Right lobe of liver (tissue), 6 donors: ENCODE measurements around the gene DNAJB4. TPM values are rescaled to one million over a fixed set of nuclear protein-coding genes. Genes with fewer than 3 reads are reported as not detected.

Source experiments
- ATAC-seq, 4 donors: fragments of 200-7000 bp; cut with Tn5 transposase; one replicate each; pipeline ENCODE4 v1.9.1; 2020; ENCODE audit warnings: mild to moderate bottlenecking in 4 of 4, moderate library complexity in 4 of 4
- DNase-seq, 3 donors: peaks; one replicate each; pipeline ENCODE4 v3.0.0-alpha.2; 2020
- H3K27ac ChIP-seq, 3 donors: fragments of 200-600 bp; one replicate each; pipeline ENCODE4 v1.8.0; 2022
- H3K27me3 ChIP-seq, 2 donors: fragments of 200-600 bp; one replicate each; pipeline ENCODE4 v1.8.0; 2022
- H3K36me3 ChIP-seq, 4 donors: fragments of 200-600 bp; sonication (generic) in 1 of 4; one replicate each; pipeline versions ENCODE4 v1.5.1 to v1.8.0; 2017 to 2022; ENCODE audit warnings: control low read depth in 1 of 4
- H3K4me1 ChIP-seq, 4 donors: fragments of 200-600 bp; sonication (generic) in 1 of 4; one replicate each; pipeline versions ENCODE4 v1.5.1 to v1.8.0; 2017 to 2022; ENCODE audit warnings: control low read depth in 1 of 4
- H3K4me3 ChIP-seq, 3 donors: fragments of 200-600 bp; one replicate each; pipeline ENCODE4 v1.8.0; 2022
- H3K9me3 ChIP-seq, 4 donors: fragments of 200-600 bp; sonication (generic) in 1 of 4; one replicate each; pipeline versions ENCODE4 v1.5.1 to v1.8.0; 2017 to 2022; ENCODE audit warnings: control low read depth in 1 of 4
- POLR2A ChIP-seq: fragments of 450-650 bp; IDR thresholded peaks from one replicate; pipeline ENCODE4 v1.6.1; 2017; ENCODE audit warnings: antibody characterized with exemption, mild to moderate bottlenecking
- WGBS: methylation state at CpG from one replicate; pipeline ENCODE4 v1.1.6; 2018; ENCODE audit warnings: low coverage, low lambda C conversion rate; ENCODE audit not compliant: insufficient coverage; ENCODE audit errors: missing lambda C conversion rate; 5-methylcytosine and 5-hydroxymethylcytosine counted together
- intact Hi-C, 2 donors: fragments of 100-400 bp; cut with DNase I; formaldehyde crosslinking; loops; one replicate each; pipeline versions ENCODE4 v1.11.2 to v1.14.1; 2022
- total RNA-seq, 6 experiments: library from RNA; depleted of rRNA in 2 of 6; stranded (reverse); fragments of >200 nt in 2 of 6; fragmentation: NEBNext Ultra II Directional in 3 of 6; extraction: Animal tissue kit (Norgen Biotek cat#: 25700) in 3 of 6; gene quantifications; one replicate each; pipeline versions ENCODE4 v1.1.0 to v1.2.4, GENCODE V29; 2016 to 2023
- TF ChIP-seq, protein P1 (sequence below), 4 donors: fragments of 200-600 bp in 3 of 4; fragments of 450-650 bp in 1 of 4; IDR thresholded peaks; one replicate each; pipeline versions ENCODE4 v1.5.1 to v1.8.0; 2016 to 2022; ENCODE audit warnings: antibody characterized with exemption in 4 of 4, mild to moderate bottlenecking in 2 of 4
- donor health status: DM: no; HTN: yes; CAD: no.
- donor health status: DM: no; HTN: no; CAD: no.
- donor health status: DM: no; HTN: no; CAD: no.
- donor health status: DM: no; HTN: yes; CAD: no.
- donor health status: DM: no; HTN: yes; CAD: no.

Gene DNAJB4
- total RNA-seq, 6 experiments from 2014 or later, result 10.9 to 21.7 (median 14.4) TPM

DNA sequence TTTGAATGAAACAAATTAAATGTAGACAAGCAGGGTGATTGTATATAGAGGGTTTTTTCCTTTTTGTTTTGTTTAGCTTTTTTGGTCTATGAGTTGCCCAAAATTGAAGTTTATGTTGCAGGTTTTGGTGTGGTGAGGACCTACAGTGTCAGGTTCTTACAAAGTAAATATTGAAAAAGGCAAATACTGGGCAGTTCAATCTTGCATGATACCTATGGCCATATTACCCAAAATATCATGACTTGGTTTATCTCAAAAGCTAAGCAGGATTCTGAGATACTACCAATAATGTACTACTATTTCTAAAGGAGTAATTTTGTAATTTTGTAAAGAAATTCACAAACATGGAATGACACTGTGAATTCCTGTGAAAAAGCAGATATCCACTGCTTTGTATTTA is 1.8 kb downstream of the DNAJB4 start:
- ATAC-seq (peak in 2 of 4 donors; percentile 11), DNase-seq (no peak)
- no peaks in the 10 kb centered on the region for H3K9me3 ChIP-seq
- peaks cover 0 to 38% (median 5%) of the 10 kb centered on the region in 4 donors for H3K4me1 ChIP-seq
- TF ChIP-seq, protein P1, sequence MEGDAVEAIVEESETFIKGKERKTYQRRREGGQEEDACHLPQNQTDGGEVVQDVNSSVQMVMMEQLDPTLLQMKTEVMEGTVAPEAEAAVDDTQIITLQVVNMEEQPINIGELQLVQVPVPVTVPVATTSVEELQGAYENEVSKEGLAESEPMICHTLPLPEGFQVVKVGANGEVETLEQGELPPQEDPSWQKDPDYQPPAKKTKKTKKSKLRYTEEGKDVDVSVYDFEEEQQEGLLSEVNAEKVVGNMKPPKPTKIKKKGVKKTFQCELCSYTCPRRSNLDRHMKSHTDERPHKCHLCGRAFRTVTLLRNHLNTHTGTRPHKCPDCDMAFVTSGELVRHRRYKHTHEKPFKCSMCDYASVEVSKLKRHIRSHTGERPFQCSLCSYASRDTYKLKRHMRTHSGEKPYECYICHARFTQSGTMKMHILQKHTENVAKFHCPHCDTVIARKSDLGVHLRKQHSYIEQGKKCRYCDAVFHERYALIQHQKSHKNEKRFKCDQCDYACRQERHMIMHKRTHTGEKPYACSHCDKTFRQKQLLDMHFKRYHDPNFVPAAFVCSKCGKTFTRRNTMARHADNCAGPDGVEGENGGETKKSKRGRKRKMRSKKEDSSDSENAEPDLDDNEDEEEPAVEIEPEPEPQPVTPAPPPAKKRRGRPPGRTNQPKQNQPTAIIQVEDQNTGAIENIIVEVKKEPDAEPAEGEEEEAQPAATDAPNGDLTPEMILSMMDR (IDR thresholded peaks at IDR 0.05), result no peak
- no peak for TF ChIP-seq POLR2A
- H3K27ac ChIP-seq, result peak overlapping the region; percentile 94 to 99 (median 95)
- H3K4me3 ChIP-seq, result peak overlapping the region; percentile 28 to 58 (median 52)
- H3K27me3 ChIP-seq, result no peaks in the 10 kb centered on the region
- no peaks in the 10 kb centered on the region for H3K36me3 ChIP-seq
- intact Hi-C loops, result no loop called here

GRCh38 chr1:78007677-78008341 is 3.1 kb downstream of the DNAJB4 start:
- Histone ChIP-seq H3K9me3 (no peaks in the 10 kb centered on the region), H3K4me3 (peak overlapping the region in 1 of 3 donors; percentile 58), H3K4me1 (peaks cover 0 to 38% (median 5%) of the 10 kb centered on the region in 4 donors), H3K27me3 (no peaks in the 10 kb centered on the region), H3K36me3 (no peaks in the 10 kb centered on the region), H3K27ac (no peak overlapping the region)
- DNase-seq (no peak), ATAC-seq (no peak)
- TF ChIP-seq, protein P1 (IDR thresholded peaks at IDR 0.05), result no peak
- no peak for TF ChIP-seq POLR2A
- intact Hi-C loops, result no loop called here
- WGBS, result 71% methylated on average over 4 of the region's 4 CpGs

DNA sequence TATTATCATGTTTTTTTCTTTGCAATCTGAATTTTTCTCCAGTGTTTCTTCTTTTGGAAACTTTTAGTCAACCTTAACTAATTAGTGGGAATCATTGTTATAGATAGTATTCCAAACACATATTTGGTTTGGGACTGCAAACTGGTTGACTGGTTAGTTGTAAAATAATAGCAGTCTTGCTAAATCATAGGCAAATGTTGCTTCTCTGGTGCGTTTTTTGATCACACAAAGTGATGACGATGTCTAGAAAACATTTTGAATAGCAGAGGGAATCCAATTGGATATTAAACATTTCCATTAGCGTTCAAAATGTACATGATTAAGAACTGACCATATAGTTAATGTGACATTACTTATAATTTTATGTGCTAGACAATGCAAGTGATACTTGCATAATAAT is 4.5 kb downstream of the DNAJB4 start:
- intact Hi-C loops, result no loop called here
- DNase-seq (no peak), ATAC-seq (no peak)
- Histone ChIP-seq H3K27ac (no peak overlapping the region), H3K27me3 (no peaks in the 10 kb centered on the region), H3K4me3 (no peak overlapping the region), H3K4me1 (peaks cover 0 to 32% (median 5%) of the 10 kb centered on the region in 4 donors), H3K9me3 (no peaks in the 10 kb centered on the region), H3K36me3 (peaks cover 0 to 13% (median 0%) of the 10 kb centered on the region in 4 donors)
- TF ChIP-seq, protein P1 (IDR thresholded peaks at IDR 0.05), result no peak
- TF ChIP-seq POLR2A, result no peak
- WGBS, result 69% methylated on average over 3 of the region's 3 CpGs

DNA sequence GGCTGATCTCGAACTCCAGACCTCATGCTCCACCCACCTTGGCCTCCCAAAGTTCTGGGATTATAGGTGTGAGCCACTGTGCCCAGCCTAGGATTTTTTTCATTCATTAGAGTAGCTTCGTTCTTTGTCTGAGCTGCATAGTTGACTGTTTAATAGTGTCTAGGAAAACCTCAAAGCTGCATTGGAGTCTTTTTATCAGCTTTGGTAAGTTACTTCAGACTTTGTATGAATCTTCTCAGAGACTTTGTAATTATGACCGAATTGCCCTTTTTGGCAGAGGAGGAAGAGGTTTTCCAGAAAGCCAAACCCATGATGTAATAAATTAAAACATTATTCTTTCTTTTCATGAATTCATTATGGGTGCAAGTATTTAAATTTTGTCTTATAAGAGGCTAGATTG is 5.1 kb downstream of the DNAJB4 start:
- no peak overlapping the region for H3K4me3 ChIP-seq
- H3K27ac ChIP-seq, result no peak overlapping the region
- WGBS, result 51% methylated on average over 2 of the region's 3 CpGs
- H3K27me3 ChIP-seq, result no peaks in the 10 kb centered on the region
- peaks cover 0 to 32% (median 5%) of the 10 kb centered on the region in 4 donors for H3K4me1 ChIP-seq
- H3K36me3 ChIP-seq, result peaks cover 0 to 19% (median 0%) of the 10 kb centered on the region in 4 donors
- ATAC-seq (no peak), DNase-seq (no peak)
- no peaks in the 10 kb centered on the region for H3K9me3 ChIP-seq
- intact Hi-C loops, result no loop called here
- TF ChIP-seq, protein P1 (IDR thresholded peaks at IDR 0.05), result no peak
- no peak for TF ChIP-seq POLR2A
